SK-N-SH (cell line): ENCODE data around the gene SLAIN2.

Source experiments
- JUND ChIP-seq: IDR thresholded peaks from 2 replicates; pipeline ENCODE4 v1.4.0; 2012
- MAX ChIP-seq: IDR thresholded peaks from 2 replicates; pipeline ENCODE4 v1.4.0; 2012; ENCODE audit warnings: low read depth
- POLR2AphosphoS5 ChIP-seq: IDR thresholded peaks from 2 replicates; pipeline ENCODE4 v1.6.1; 2012; ENCODE audit warnings: low read depth, low read length
- SMC3 ChIP-seq: IDR thresholded peaks from 2 replicates; pipeline ENCODE4 v1.6.1; 2012; ENCODE audit warnings: low read depth, low read length, improper control_type of control experiment
- TAF1 ChIP-seq: IDR thresholded peaks from 2 replicates; pipeline ENCODE4 v1.6.1; 2012; ENCODE audit warnings: low read depth, mild to moderate bottlenecking, low read length, moderate library complexity, borderline replicate concordance
- USF2 ChIP-seq: fragments of 150-350 bp; IDR thresholded peaks from 2 replicates; pipeline ENCODE4 v1.6.1; 2017; ENCODE audit warnings: antibody characterized with exemption, low read length, low read depth, borderline replicate concordance
- YY1 ChIP-seq: IDR thresholded peaks from 2 replicates; pipeline ENCODE4 v1.4.0; 2012; ENCODE audit warnings: low read depth, mild to moderate bottlenecking
- TF ChIP-seq, protein P1 (sequence below): fragments of 200-600 bp; sonication (generic); IDR thresholded peaks from 2 replicates; pipeline ENCODE4 v1.6.1; 2017; ENCODE audit warnings: antibody characterized with exemption, mild to moderate bottlenecking, moderate library complexity
- TF ChIP-seq, protein P2 (sequence below): IDR thresholded peaks from 2 replicates; pipeline ENCODE4 v1.6.1; 2012; ENCODE audit warnings: mild to moderate bottlenecking, low read depth, low read length, moderate library complexity

DNA sequence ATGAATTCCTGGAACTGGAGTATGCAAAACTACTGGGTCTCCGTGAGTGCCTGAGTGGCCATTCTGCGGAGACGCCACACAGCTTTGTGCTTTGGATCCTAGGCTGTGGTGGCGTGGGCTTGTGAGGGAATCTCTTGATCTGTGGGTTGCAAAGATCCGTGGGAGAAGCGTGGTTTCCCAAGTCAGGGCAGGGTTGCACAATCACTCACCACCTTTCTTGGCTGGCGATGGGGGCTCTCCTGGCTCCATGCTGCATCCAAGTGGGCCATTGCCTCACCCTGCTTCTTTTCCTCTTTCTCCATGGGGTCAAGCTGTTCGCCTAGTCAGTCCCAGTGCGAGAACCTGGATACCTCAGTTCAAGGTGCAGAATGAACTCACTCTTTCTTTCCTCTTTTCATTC, 62.5 kb downstream of the SLAIN2 start:
- TF ChIP-seq, protein P1, sequence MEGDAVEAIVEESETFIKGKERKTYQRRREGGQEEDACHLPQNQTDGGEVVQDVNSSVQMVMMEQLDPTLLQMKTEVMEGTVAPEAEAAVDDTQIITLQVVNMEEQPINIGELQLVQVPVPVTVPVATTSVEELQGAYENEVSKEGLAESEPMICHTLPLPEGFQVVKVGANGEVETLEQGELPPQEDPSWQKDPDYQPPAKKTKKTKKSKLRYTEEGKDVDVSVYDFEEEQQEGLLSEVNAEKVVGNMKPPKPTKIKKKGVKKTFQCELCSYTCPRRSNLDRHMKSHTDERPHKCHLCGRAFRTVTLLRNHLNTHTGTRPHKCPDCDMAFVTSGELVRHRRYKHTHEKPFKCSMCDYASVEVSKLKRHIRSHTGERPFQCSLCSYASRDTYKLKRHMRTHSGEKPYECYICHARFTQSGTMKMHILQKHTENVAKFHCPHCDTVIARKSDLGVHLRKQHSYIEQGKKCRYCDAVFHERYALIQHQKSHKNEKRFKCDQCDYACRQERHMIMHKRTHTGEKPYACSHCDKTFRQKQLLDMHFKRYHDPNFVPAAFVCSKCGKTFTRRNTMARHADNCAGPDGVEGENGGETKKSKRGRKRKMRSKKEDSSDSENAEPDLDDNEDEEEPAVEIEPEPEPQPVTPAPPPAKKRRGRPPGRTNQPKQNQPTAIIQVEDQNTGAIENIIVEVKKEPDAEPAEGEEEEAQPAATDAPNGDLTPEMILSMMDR, result no peak
- TF ChIP-seq JUND, result no peak
- TF ChIP-seq SMC3, result no peak
- TF ChIP-seq, protein P2, sequence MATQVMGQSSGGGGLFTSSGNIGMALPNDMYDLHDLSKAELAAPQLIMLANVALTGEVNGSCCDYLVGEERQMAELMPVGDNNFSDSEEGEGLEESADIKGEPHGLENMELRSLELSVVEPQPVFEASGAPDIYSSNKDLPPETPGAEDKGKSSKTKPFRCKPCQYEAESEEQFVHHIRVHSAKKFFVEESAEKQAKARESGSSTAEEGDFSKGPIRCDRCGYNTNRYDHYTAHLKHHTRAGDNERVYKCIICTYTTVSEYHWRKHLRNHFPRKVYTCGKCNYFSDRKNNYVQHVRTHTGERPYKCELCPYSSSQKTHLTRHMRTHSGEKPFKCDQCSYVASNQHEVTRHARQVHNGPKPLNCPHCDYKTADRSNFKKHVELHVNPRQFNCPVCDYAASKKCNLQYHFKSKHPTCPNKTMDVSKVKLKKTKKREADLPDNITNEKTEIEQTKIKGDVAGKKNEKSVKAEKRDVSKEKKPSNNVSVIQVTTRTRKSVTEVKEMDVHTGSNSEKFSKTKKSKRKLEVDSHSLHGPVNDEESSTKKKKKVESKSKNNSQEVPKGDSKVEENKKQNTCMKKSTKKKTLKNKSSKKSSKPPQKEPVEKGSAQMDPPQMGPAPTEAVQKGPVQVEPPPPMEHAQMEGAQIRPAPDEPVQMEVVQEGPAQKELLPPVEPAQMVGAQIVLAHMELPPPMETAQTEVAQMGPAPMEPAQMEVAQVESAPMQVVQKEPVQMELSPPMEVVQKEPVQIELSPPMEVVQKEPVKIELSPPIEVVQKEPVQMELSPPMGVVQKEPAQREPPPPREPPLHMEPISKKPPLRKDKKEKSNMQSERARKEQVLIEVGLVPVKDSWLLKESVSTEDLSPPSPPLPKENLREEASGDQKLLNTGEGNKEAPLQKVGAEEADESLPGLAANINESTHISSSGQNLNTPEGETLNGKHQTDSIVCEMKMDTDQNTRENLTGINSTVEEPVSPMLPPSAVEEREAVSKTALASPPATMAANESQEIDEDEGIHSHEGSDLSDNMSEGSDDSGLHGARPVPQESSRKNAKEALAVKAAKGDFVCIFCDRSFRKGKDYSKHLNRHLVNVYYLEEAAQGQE, result no peak
- TF ChIP-seq TAF1, result no peak
- TF ChIP-seq POLR2AphosphoS5, result no peak
- TF ChIP-seq USF2, result no peak
- no peak for TF ChIP-seq MAX
- TF ChIP-seq YY1, result no peak
